GM10248 (cell line): ENCODE results near the gene KIF26A.

Source experiments
- CTCF ChIA-PET: fragments of 300-600 bp; sonication (Branson Sonifier 250); formaldehyde crosslinking; extraction: SDS; loops from one replicate; lab custom pipeline; 2021; ENCODE audit warnings: antibody characterized with exemption; lab: Yijun Ruan, JAX
- POLR2A ChIA-PET: fragments of 350-650 bp; sonication (Branson Sonifier 250); formaldehyde crosslinking; extraction: SDS; loops from one replicate; lab custom pipeline; 2020; ENCODE audit warnings: antibody characterized with exemption; lab: Yijun Ruan, JAX
- DNase-seq: peaks from one replicate; pipeline ENCODE4 v3.0.0; 2012; ENCODE audit errors: extremely low spot score
- CTCF ChIP-seq: IDR thresholded peaks from 2 replicates; pipeline ENCODE4 v1.5.1; 2012; ENCODE audit warnings: mild to moderate bottlenecking, low read depth; ENCODE audit errors: extremely low read depth, missing control alignments, control extremely low read depth

KIF26A gene

DNA sequence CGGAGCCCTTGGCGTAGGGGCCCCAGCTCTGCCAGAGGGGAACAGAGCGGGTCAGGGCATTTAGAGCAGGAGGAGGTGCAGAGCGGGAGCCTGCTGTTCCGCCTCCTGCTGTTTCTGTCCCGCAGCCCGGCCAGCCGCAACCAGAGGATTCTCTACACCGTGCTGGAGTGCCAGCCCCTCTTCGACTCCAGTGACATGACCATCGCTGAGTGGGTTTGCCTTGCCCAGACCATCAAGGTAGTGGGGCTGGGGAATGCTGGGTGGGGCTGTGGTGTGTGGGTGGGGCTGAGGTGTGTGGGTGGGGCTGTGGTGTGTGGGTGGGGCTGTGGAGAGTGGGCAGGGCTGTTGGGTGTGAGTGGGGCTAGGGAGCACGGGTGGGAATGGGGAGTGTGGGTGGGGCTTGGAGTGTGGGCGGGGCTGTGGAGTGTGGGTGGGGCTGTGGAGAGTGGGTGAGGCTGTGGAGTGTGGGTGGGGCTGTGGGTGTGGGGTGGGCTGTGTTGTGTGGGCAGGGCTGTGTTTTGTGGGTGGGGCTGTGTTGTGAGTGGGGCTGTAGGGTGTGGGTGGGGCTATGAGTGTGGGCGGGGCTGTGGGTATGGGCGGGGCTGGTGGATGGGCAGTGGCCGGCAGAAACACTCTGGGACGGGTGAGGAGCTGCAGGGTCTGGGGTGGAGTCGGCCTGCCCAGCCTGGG, 44.9 kb upstream of the KIF26A start:
- POLR2A ChIA-PET = no interaction called here
- CTCF ChIA-PET = interaction anchor here (0.6 to 3.9 kb wide), 14 partner anchors 9 to 546 kb away, joined by 3 to 26 read pairs (median 3); partner anchors contain the start of gene ASPG
- DNase-seq = no peak
- TF ChIP-seq CTCF = no peak

GRCh38 chr14:104094056-104094708, 44.2 kb upstream of the KIF26A start:
- DNase-seq = no peak
- ChIA-PET CTCF (interaction anchor here (0.6 to 3.9 kb wide), 13 partner anchors 9 to 546 kb away, joined by 3 to 26 read pairs (median 3); partner anchors contain the start of gene ASPG), POLR2A (no interaction called here)
- TF ChIP-seq CTCF = no peak

DNA sequence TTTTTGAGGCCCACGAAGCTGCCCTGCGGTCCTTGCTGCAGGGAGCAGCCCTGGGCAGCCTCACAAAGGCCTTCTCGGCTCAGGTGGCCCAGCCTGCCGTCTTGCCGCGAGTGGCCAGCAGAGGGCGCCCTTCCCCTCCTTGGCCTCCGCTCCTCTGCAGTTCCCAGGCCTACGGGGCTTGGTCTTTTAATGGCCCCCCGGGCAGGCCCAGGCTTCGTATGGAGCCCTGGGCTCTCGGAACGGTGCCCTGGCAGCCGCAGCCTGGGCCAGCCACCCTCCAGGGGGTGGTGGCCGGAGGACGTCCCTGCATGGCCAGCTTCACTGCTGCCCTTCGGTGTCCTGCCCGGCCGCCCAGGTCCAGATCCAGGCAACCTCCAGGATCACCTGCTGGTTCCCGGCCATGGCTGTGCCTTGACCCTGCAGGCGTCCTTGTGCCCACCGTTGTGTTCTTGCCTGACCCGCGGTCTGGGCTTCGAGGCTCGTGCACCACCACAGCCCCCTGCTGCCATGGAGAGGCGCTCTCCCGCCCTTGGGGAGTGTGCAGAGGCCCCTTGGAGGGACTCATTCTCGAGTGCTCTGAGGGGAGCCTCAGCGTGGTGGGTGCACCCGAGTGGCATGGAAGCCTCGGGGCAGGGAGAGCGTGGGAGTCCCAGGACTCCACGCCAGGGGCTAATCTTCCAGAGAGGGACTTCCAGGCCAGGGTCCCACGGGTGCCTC, 43.5 kb upstream of the KIF26A start:
- CTCF ChIA-PET = interaction anchor here (0.8 to 3.9 kb wide), 10 partner anchors 10 to 545 kb away, joined by 3 to 26 read pairs (median 4); partner anchors contain the start of gene ASPG
- POLR2A ChIA-PET = no interaction called here
- peak; percentile 87 for TF ChIP-seq CTCF
- peak; percentile 86 for DNase-seq

GRCh38 chr14:104095426-104096310, 42.7 kb upstream of the KIF26A start:
- ChIA-PET CTCF (interaction anchor here (1.6 to 3.9 kb wide), 5 partner anchors 11 to 469 kb away, joined by 7 to 26 read pairs (median 10); partner anchors contain the start of gene ASPG), POLR2A (no interaction called here)
- no peak for DNase-seq
- no peak for TF ChIP-seq CTCF

- DNase-seq = no peak
- POLR2A ChIA-PET = no interaction called here
- CTCF ChIA-PET = interaction anchor here (1.8 to 2.2 kb wide), 2 partner anchors 18 to 468 kb away, joined by 10 read pairs; no protein-coding TSS in a partner anchor
- TF ChIP-seq CTCF = no peak
Measured at GRCh38 chr14:104096318-104096717, 42.1 kb upstream of the KIF26A start.
